HG02759 (cell line): ENCODE data around the gene SPOCK1.

Experiments used
- ATAC-seq: cut with Tn5 transposase; IDR thresholded peaks from one replicate; pipeline ENCODE4 v1.9.1; 2021; ENCODE audit warnings: mild to moderate bottlenecking, moderate library complexity; ENCODE audit not compliant: unreplicated experiment

The SPOCK1 gene

DNA sequence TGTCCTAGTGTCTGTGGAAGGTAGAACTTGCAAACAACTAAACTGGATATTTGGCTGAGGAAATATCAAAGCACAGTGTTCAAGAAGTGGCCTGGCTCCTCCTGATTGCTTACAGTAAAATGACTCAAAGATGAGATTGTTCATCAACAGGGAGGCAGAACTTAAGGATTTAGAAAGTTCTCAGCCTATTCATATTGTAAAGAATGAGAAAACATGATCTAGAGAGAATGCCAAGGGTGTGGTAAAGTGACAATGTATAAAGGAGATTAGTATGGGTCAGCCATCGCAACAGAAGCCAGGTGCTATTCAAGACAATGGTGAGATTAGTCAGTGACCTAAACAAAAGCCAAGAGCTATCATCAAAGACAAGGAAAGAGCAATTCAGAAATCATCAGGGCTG, 372.3 kb downstream of the SPOCK1 start:
- ATAC-seq, result no peak

DNA sequence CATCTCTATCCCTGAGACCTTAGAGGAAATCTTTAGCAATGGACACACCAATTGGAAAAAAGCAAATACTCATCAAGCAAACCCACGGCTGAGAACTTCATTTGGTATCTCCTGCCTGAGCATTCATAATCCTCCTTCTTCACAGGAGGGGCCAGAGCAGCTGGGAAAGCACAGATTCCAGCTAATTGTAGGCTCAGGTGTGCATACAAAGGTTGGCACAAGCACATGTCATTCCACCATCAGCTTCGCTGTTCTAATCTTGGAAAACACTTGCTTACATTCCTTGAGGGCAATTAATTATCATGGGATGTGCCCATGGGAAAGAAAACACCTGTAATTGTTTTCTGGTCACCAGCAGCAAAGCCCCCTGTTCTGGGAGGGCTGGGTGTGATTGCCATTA, 376.6 kb downstream of the SPOCK1 start:
- ATAC-seq, result no peak

DNA sequence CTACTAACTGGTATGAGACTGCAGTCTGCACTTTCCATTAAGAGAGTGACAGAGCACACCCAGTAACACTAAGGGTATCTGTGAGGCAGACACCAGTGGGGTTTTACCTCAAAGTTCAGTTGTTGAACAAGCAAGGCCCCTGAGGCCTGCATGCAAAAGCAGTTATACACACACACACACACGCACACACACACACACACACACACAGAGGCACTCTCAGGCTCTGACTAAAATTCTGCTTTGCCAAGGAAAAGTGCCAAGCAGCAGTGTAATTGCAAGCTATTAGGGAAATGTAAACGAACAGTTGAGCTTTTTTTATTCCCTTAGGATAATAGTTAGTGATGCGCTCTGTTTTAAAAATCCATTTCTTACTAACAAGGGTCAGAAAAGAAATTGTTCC, 377.1 kb downstream of the SPOCK1 start:
- ATAC-seq, result no peak

DNA sequence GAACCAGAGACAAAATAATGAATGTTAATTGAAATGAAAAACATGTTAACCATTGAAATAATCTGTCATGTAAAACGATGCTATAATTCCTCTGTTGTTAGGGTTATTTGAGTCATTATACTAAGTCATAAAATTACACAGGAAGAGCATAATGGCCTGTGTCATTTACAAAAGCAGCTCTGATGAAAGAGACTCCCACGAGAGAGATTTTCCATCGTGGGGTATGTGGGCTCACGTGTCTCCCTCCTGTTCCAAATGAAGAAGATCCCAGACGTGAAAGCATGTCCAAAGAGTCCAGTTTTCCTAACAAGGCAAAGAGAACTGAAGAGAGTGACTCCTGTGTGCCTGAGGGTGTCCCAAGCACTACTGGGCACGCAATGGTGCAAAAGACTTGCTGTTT, 379.8 kb downstream of the SPOCK1 start:
- ATAC-seq, result no peak

DNA sequence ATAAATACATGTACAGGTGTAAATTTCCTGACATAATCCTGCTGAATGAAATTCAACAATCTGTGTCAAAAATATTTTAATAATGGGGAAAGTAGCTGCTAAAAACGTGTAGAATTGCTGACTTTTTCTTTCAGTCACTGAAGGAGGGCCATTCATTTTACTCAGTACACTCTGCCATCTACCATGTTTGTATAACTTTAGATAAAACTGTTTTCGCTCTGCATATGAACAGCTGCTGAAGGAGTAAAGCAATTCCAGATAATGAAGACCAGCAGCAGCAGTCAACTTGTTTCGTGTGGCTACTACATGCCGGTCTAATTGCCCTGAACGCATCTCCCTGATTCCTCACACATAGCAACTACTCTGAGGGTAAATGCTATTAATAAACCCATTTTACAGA, 380.5 kb downstream of the SPOCK1 start:
- ATAC-seq, result no peak

DNA sequence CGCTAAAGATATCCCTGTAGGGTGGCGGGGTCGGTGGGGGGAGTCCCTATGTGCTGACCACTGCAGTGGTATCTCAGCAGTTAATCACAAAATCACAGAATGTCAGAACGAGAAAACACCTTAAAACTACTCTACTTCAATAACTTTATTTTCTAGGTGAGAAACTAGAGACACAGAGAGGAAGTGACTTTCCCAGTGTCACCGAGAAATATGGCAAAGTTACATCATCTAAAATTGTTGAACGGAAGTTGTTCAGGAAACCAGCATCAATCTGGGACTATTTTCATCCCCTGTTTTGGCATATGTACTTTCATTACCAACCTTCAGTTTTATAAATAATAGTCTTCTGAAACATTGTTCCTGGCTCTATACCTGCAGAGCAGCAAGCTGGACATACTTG, 384.0 kb downstream of the SPOCK1 start:
- no peak for ATAC-seq

DNA sequence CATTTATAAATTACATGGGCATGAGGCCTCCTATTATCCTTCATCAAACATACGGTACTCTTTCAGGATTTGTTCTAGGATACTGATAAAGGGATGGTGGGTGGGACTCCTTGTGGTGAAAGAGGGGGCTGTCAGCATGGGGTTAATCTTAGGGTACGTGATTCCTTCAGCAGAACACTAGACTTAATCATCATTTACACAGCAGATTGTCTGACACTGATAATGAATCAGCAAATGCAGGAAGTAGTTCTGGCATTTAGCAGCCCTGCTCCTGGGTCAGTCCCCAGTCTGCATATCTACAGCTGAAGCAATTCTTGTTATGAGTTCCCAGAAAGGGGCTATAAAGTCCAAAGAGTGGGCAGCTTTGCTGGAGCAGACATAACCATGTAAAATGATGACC, 384.6 kb downstream of the SPOCK1 start:
- no peak for ATAC-seq

DNA sequence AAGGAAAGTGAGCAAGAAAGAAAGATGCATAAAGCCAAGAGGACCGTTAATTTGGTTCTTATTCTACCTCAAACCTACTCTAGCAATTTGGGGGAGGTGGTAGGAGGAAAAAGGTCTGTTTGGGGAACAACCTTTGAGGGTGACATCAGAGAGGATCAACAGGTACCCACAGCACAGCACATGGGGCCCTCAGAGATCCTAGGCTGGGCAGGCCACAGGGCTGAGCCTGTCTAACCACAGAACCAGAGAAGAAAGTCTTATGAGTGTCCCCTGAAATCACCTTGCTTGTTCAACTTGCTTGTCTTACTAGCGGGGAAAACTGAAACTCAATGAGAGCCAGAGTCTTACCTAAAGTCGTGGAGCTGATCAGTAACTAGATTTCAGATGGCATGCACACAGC, 385.2 kb downstream of the SPOCK1 start:
- no peak for ATAC-seq

DNA sequence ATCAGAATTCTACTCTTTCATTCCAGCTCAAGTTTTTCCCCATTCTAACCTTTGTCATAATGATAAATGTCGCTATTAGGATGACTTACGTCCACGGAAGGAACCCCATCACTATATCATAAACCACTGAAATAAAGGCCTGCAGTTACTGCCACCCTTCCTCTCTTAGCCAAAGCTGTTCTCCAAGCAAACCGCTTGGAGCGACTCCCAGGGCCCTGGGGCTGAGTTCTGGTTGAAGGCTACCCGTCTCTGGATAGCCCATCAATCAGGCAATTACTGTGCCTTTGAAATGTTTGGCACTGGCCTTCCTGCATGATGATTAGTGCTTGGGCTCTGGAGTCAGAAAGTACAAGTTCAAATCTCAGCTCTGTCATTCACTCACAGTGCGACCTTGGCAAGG, 386.0 kb downstream of the SPOCK1 start:
- no peak for ATAC-seq

DNA sequence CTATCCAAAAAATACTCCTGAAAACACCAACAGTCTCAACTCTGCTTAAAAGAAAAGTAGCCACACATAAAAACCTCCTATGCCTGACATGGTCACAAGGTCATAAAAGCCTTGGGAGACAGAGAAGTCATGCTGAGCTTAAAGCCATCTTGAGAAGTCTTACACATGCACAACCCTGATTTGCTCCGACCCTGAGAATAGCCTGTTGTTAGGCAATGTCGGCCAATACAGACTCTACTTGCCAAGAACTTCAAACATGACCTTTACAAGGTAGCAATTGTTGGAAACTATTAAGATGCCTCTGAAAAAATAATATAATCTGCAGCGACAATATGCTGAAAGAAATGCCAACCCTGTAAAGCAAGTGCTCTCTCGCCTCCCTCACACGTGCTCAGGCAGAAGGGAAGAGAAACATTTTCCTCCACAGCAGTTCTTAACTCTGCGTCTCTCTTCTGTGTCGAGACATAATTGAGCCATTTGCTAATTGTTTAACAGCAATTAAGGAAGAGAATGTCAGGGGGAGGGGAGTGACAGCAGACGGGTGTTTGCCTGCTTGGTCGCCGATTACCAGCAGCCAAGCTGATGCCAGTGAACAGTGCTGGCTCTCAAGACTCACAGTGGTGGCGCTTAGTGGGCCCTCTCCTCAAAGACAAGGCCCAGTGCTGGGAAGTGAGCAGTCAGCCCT, 393.6 kb downstream of the SPOCK1 start:
- no peak for ATAC-seq

DNA sequence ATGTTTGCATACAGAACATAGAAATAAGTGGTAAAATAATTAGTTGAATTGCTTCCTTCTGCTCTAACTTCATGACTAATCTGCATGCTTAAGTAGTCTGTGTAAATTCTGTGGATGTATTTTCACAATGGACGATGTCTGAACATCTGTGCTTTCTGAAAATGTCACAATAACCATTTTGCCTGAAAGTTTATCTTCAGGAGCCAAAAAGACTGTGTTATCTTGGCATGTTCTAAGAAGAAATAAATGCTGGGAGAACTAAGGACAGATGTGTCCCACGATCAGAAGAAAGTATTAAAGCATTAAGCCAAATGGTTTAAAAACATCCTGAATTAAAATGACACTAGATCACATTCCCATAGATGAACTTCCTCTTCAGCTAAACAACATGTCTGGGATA, 397.6 kb downstream of the SPOCK1 start:
- ATAC-seq, result no peak

DNA sequence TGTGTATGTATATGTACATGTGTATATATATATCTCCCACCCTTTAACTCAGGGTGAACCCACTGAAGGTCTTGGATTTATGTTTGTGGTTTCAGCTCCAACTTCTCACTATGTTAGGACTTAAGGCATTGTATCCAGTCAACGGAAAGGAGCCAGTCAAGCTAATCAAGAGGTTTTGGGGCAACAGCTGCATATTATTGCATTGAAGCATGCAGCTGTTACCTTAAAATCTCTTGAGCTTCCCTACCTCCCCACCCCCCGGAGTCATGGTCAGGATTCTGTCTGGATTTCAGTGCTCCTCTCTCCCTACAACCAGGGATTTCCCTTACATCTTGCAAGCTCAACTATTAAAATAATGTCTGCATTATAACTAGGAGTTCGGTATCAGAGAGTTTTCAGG, 399.5 kb downstream of the SPOCK1 start:
- no peak for ATAC-seq

DNA sequence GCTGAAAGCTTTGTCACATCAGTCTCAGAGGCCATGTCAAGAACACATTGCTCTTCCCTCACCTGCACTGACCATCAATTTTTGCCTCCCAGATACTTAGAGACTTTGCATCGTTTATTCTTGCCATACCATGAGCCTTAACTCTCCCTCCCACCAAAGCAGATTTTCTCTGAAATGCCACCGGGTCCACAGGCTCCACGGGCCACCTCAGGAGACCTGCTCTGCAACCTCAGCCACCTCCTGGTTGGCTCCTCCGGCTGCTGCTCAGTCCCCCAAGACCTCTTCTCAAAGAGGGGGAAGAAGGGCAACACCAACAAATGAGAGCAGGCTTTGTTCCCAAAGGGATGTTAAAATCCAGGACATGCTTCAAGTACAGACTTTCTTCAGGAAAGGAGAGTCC, 400.5 kb downstream of the SPOCK1 start:
- ATAC-seq, result no peak

DNA sequence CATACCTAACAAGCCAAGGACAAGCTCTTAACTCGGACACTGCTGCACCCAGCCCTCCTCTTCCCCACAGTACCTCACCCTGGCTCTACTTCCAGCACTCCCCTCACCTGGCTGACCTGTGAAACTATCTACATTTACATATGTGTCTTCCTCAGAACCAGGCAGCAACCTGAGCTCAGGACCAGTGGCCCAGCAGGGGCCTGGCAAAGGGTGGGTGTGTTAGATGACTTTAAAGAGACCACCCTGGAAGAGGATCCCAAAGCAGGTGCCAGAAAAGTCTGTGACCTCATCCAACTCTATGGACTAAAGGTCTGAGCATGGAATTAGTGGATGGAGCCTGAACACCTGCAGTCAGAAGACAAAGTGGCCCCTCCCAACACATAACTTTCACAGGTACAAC, 400.9 kb downstream of the SPOCK1 start:
- ATAC-seq, result no peak

DNA sequence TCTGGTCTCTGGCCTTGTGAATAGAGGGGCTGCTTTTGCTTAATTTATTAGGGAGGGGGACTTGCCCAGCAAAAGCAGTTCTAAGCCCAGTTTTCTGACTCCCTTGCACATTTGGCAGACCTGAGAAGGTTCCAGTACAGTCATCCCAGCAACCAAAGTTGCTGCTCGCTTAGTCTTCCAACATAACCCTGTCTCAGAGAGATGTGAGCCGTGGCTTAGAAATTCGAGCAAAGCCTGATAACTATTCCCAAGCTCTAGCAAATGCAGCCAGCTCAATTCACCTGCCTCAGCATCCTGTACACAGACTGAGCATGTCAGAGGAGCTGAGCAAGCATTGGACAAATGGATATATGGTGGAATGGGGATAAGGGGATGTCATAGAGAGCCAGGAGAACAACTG, 401.9 kb downstream of the SPOCK1 start:
- no peak for ATAC-seq

DNA sequence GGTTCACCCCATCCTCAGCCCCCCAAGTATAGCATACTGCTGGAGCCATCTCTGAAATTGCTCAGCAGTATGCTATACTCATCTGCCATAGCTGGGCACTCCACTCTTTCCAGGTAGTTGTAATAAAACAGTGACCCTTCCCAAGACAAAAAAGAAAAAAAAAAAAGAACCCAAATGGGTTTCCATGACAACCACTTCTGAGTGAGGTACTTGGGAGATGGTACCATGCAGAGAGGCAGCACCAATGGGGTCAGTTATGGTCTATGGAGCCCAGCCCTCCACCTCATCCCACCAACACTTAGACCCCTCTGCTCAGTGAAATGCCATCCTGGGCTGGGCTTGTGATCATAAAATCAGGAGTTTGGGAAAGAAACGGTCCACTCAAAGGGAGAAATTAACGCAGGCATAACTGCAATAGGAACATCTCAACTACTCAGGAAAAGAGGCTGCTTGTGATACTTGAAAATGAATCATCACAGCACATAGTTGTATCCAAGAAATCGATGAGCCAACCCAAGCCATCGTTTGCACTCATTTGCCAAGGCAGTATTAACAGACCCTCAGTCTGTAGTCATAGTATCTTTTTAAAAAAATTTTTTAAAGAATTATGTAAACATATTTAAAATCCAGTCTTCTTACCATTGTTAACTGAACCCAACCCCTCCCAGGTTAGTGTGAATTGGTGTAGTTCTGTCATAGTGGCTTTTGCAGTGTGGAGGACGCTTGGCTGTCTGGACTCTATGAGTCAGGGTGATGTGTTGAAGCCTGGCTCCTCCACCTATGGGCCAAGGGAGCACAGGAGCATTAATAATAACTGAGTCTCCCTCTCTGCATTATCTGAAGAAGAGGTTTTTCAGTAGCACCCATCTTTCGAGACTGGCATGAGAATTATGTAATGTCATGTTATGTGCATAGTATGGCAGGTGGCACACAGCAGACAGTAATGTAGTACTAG, 402.7 kb downstream of the SPOCK1 start:
- no peak for ATAC-seq

DNA sequence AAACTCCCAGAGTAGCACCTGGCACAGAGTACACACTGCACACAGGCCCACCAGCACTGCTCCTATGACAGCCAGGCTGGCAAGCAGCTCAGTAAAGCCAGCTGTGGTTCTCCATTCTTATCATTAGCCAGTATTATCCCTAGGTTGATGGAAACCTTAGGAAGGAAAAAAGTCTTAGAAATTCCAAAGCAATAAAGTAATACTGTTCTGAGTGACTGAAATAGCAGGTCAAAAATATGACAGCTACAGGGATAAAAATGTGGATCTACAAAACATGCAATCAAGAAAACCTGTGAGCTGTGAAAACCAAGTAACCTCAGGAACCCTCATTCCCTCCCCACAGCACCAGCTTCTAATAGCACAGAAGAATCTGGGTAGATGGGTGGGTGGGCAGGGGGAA, 403.5 kb downstream of the SPOCK1 start:
- no peak for ATAC-seq

DNA sequence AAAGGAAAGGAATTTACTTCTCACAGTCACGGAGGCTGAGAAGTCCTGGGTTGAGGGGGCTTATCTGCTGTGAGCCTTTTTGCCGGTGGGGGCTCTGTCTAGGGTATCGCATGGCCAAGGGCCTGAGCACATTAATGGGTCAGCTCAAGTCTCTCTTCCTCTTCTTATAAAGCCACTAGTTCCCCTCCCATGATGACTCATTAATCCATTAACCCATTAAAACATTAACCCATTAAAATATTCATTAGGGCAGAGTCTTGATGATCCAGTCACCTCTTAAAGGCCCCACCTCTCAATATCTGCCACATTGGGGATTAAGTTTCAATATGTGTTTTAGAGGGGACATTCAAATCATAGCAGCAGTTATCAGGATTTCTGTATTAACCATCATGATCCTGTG, 406.3 kb downstream of the SPOCK1 start:
- ATAC-seq, result no peak

DNA sequence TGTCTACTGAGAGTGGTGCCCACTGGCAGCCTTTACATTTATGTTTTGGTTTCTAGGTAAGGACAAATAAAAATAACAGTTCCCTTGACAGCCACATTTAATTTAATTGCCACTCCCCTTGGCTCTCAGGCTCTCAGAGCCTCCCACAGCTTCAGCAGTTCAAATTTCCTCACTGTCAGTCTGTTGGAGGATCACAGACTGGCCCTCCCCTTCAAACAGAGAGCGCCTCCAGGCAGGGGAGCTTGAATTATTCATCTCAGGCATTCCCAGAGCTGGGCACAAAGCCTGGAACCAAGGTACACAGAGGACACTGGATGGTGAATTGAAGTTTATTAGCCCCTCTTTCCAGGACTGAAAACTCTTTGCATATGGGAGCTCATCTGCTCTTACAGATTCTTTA, 407.7 kb downstream of the SPOCK1 start:
- ATAC-seq, result no peak

DNA sequence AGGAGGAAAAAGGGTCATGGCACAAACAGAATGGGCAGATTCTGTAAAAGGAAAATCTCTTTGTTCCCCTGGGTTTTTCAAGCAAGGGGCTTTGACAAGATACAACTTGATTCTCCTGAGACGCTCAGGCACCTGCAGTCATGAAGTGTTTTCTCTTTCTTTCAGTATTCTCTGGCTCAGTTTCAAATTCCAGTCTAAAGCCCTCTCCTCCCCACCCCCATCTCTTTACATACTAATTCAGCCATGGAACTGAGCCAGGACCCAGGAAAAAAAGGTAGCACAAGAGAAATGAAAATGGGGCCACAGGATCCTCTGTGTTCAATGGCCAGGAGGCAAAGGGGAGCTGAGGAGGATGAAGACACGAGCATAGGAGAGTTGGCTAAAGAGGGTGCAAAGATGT, 408.4 kb downstream of the SPOCK1 start:
- ATAC-seq, result no peak

DNA sequence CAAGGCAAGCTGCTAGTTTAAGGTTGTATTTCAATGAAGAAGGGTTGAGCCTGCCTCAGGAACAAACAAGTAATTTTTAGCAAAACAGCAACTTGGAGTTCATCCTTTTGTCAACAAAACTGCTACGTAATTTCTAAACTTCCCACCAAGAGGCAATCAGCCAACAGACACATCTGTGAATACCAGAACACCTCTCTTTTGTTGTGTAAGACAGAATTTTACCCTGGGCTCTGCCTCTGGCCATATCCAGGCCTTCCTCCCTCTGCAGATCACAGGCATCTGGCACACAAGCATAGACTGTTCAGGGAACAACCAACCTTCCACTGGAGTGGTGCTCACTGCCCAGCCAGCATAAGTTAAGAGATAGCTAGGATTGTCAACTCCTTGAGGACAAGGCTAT, 409.0 kb downstream of the SPOCK1 start:
- no peak for ATAC-seq

DNA sequence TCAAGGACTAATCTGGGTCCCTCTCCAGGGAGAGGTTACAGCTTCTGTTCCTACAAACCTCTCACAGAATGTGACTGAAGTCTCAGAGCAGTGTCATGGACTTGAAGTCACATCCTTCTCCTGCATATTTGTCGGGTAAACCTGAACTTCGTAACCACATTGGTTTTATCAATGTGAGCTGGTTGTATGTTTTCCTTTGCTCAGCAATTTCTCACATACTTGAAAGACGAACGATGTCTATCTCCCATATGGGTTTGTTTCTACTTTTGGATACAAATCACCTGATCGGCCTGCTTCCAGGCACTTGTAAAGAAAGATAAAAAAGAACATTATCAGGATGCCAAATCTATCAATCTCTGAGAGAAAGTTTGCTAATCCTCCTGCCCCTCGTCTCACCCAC, 411.0 kb downstream of the SPOCK1 start:
- ATAC-seq, result no peak
